Pancreas (tissue), 10 donors: ENCODE data around the gene ZNF205. TPM values are rescaled to one million over a fixed set of nuclear protein-coding genes. Genes with fewer than 3 reads are reported as not detected.
A peak's percentile ranks its signal among the peaks of the same experiment; 100 is the strongest.

Experiments used
- ATAC-seq, 4 donors: fragments of 200-7000 bp; cut with Tn5 transposase; one replicate each; pipeline versions ENCODE4 v1.8.0 to v1.9.1; 2020; ENCODE audit warnings: mild to moderate bottlenecking in 4 of 4, moderate library complexity in 4 of 4
- DNase-seq, 6 donors: peaks; one replicate each; pipeline ENCODE4 v3.0.0-alpha.2; 2020
- FAIRE-seq: peaks from 2 replicates; lab custom pipeline; 2012; peaks lifted over from hg19 to GRCh38; lab: Jason Lieb, UNC
- H3K27ac ChIP-seq, 4 donors: fragments of 200-600 bp; sonication (generic); 1 replicate in 3 of 4; 2 replicates in 1 of 4; pipeline versions ENCODE4 v1.5.0 to v1.8.0; 2020
- H3K27me3 ChIP-seq, 4 donors: fragments of 200-600 bp; one replicate each; pipeline ENCODE4 v1.8.0; 2021
- H3K36me3 ChIP-seq, 3 donors: fragments of 200-600 bp; sonication (generic) in 1 of 3; one replicate each; pipeline versions ENCODE4 v1.5.0 to v1.8.0; 2020 to 2021
- H3K4me1 ChIP-seq, 3 donors: fragments of 200-600 bp; one replicate each; pipeline ENCODE4 v1.8.0; 2021
- H3K4me3 ChIP-seq, 4 donors: fragments of 200-600 bp; sonication (generic) in 2 of 4; one replicate each; pipeline versions ENCODE4 v1.5.0 to v1.8.0; 2020 to 2021
- H3K9me3 ChIP-seq, 4 donors: fragments of 200-600 bp; one replicate each; pipeline ENCODE4 v1.8.0; 2021
- WGBS, 2 donors: extraction: QIAGEN DNeasy Blood & Tissue Kit; methylation state at CpG; one replicate each; pipeline ENCODE4 v1.1.7; 2013; 5-methylcytosine and 5-hydroxymethylcytosine counted together
- intact Hi-C, 3 donors: fragments of 100-400 bp; cut with DNase I; formaldehyde crosslinking; loops; one replicate each; pipeline versions ENCODE4 v1.11.1 to v1.14.2; 2022
- polyA plus RNA-seq, 2 donors: library from polyadenylated mRNA; stranded (reverse); fragments of 200-250 nt; gene quantifications; one replicate each; pipeline ENCODE4 v1.2.3, GENCODE V29; 2013
- total RNA-seq, 6 donors: library from RNA; stranded (reverse); fragmentation: NEBNext Ultra II Directional in 4 of 6; extraction: Animal tissue kit (Norgen Biotek cat#: 25700) in 4 of 6; gene quantifications; one replicate each; pipeline versions ENCODE4 v1.2.1 to v1.2.4, GENCODE V29; 2021 to 2023
- TF ChIP-seq, protein P1 (sequence below), 4 donors: fragments of 200-600 bp; sonication (generic) in 3 of 4; IDR thresholded peaks; one replicate each; pipeline versions ENCODE4 v1.5.0 to v1.8.0; 2021; ENCODE audit warnings: antibody characterized with exemption in 4 of 4
- donor health status: healthy with polysubstance abuse.
- donor health status: DM: no; HTN: no; CAD: no; lungs with moderate emphysema.
- donor health status: DM: no; HTN: no; CAD: no.
- donor health status: control.
- donor health status: control.
- donor health status: Bipolar disorder and iron deficiency.
- donor health status: DM: yes; HTN: yes; CAD: no.
- donor health status: DM: no; HTN: no; CAD: no.
- donor health status: DM: no; HTN: no; CAD: no.
- donor health status: DM: yes; HTN: yes; CAD: no.

Gene ZNF205
- total and polyA plus RNA-seq, 8 donors = 6.5 to 43.3 (median 8.5) TPM

DNA sequence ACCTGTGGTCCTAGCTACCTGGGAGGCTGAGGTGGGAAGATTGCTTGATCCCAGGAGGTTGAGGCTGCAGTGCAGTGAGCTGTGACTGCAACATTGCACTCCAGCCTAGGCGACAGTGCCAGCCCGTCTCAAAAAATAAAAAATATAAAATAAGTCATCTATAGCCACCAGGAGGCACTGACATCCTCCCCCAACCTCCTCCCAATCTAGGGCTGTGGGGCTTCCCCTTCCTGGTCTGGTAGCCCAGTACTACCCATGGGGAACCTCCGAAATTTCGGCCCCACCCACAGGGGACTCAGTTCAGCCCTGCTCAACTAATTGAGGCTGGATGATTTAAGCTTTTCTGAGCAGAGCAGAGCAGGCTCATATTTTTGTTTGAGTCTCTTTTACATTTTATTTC is 16.5 kb upstream of the ZNF205 start:
- intact Hi-C loops = loop anchor here in 1 of 3 donors (10.0 kb wide), 1 partner anchor 69 kb away; no protein-coding TSS in a partner anchor
- TF ChIP-seq, protein P1, sequence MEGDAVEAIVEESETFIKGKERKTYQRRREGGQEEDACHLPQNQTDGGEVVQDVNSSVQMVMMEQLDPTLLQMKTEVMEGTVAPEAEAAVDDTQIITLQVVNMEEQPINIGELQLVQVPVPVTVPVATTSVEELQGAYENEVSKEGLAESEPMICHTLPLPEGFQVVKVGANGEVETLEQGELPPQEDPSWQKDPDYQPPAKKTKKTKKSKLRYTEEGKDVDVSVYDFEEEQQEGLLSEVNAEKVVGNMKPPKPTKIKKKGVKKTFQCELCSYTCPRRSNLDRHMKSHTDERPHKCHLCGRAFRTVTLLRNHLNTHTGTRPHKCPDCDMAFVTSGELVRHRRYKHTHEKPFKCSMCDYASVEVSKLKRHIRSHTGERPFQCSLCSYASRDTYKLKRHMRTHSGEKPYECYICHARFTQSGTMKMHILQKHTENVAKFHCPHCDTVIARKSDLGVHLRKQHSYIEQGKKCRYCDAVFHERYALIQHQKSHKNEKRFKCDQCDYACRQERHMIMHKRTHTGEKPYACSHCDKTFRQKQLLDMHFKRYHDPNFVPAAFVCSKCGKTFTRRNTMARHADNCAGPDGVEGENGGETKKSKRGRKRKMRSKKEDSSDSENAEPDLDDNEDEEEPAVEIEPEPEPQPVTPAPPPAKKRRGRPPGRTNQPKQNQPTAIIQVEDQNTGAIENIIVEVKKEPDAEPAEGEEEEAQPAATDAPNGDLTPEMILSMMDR (IDR thresholded peaks at IDR 0.05) = no peak
- no peaks in the 10 kb centered on the region for H3K27me3 ChIP-seq
- no peak for DNase-seq
- FAIRE-seq = no peak
- 29 to 44% methylated on average over 4 of the region's 4 CpGs for WGBS, 2 donors
- H3K4me1 ChIP-seq = peaks cover 0 to 7% (median 0%) of the 10 kb centered on the region in 3 donors
- ATAC-seq = peak in 1 of 4 donors; percentile 11
- no peak overlapping the region for H3K27ac ChIP-seq
- no peaks in the 10 kb centered on the region for H3K36me3 ChIP-seq
- no peaks in the 10 kb centered on the region for H3K9me3 ChIP-seq
- no peak overlapping the region for H3K4me3 ChIP-seq

DNA sequence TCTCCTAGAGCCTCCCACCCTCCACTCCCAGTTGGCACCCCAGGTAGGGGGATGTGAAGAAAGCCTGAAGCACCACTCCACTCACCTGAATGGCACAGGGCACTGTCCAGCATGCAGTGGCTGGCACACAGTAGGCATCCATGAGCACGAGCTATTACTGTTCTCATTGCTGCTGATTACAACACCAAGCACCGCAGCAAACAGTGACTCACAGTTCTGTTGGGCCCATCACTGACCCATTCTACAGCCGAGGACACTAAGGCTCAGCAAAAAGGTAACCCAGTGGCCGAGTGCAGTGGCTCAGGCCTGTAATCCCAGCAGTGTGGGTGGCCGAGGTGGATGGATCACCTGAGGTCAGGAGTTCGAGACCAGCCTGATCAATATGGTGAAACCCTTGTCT is 16.0 kb upstream of the ZNF205 start:
- no peaks in the 10 kb centered on the region for H3K9me3 ChIP-seq
- no peaks in the 10 kb centered on the region for H3K36me3 ChIP-seq
- H3K27me3 ChIP-seq = no peaks in the 10 kb centered on the region
- no peak overlapping the region for H3K4me3 ChIP-seq
- H3K4me1 ChIP-seq = peaks cover 0 to 7% (median 0%) of the 10 kb centered on the region in 3 donors
- no peak for FAIRE-seq
- H3K27ac ChIP-seq = no peak overlapping the region
- intact Hi-C loops = loop anchor here in 1 of 3 donors (10.0 kb wide), 1 partner anchor 68 kb away; no protein-coding TSS in a partner anchor
- ATAC-seq = no peak
- WGBS, 2 donors = 64 to 74% methylated on average over 6 of the region's 6 CpGs
- TF ChIP-seq, protein P1 (IDR thresholded peaks at IDR 0.05) = no peak
- no peak for DNase-seq

DNA sequence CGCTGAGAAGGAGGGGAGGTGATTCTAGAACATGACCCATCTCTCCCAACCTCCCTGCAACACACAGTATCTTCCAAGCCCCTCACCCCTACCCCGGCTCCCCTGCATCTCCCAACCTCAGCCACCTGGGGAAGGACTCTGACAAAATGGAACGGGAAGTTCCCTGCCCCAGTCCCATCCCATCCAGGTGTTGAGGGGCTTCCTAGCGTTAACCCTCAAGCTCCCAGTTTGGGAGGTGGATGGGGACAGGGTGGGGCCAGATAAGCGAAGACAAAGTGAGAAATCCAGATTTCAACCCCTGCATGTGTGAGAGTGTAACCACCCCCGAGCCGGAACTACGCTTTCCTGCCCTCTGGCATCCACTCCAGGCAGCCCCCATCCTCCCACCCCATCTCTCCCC is 15.1 kb upstream of the ZNF205 start:
- no peak overlapping the region for H3K27ac ChIP-seq
- TF ChIP-seq, protein P1 (IDR thresholded peaks at IDR 0.05) = no peak
- intact Hi-C loops = loop anchor here in 1 of 3 donors (10.0 kb wide), 1 partner anchor 68 kb away; no protein-coding TSS in a partner anchor
- 43 to 46% methylated on average over 8 of the region's 8 CpGs for WGBS, 2 donors
- H3K27me3 ChIP-seq = no peaks in the 10 kb centered on the region
- H3K4me3 ChIP-seq = no peak overlapping the region
- no peak for ATAC-seq
- no peaks in the 10 kb centered on the region for H3K36me3 ChIP-seq
- no peak for DNase-seq
- no peaks in the 10 kb centered on the region for H3K9me3 ChIP-seq
- no peak for FAIRE-seq
- peaks cover 0 to 7% (median 0%) of the 10 kb centered on the region in 3 donors for H3K4me1 ChIP-seq

- H3K36me3 ChIP-seq = no peaks in the 10 kb centered on the region
- WGBS, 2 donors = 64 to 74% methylated on average over 21 of the region's 21 CpGs
- no peak for FAIRE-seq
- peak in 1 of 6 donors; percentile 64 for DNase-seq
- peaks cover 0 to 7% (median 0%) of the 10 kb centered on the region in 3 donors for H3K4me1 ChIP-seq
- H3K27me3 ChIP-seq = no peaks in the 10 kb centered on the region
- TF ChIP-seq, protein P1 (IDR thresholded peaks at IDR 0.05) = no peak
- no peak for ATAC-seq
- no peak within 1 kb of the TSS for H3K27ac ChIP-seq
- no peaks in the 10 kb centered on the region for H3K9me3 ChIP-seq
- intact Hi-C loops = loop anchor here in 1 of 3 donors (10.0 kb wide), 1 partner anchor 66 kb away; no protein-coding TSS in a partner anchor
- peak within 1 kb of the TSS in 1 of 4 donors; percentile 36 for H3K4me3 ChIP-seq
These were observed 13.7 kb upstream of the ZNF205 start, which contains the start of gene ZSCAN10 for GRCh38 chr16:3098459-3099394. Gene ZSCAN10 (minus strand): TSS chr16:3099294. CDS start chr16:3092937, 6,357 bp downstream.
